Natural killer cell (primary cell): Measurements from ENCODE around the gene EGFL8. TPM values are rescaled to one million over a fixed set of nuclear protein-coding genes. Genes with fewer than 3 reads are reported as not detected.
A peak's percentile ranks its signal among the peaks of the same experiment; 100 is the strongest.

ENCODE experiments used
- ATAC-seq, 3 donors: fragments of 150-1000 bp in 2 of 3; fragments of 200-7000 bp in 1 of 3; cut with Tn5 transposase; 1 replicate in 1 of 3; 2 replicates in 2 of 3; pipeline ENCODE4 v1.10.0; 2021; ENCODE audit warnings: mild to moderate bottlenecking in 2 of 3, moderate library complexity in 2 of 3
- DNase-seq, 2 donors: peaks; one replicate each; pipeline versions ENCODE4 v3.0.0 to v3.0.0-alpha.2; 2013 to 2021; ENCODE audit warnings: mixed read lengths in 1 of 2
- H3K27ac ChIP-seq: one replicate; pipeline ENCODE4 v1.5.1; 2013; ENCODE audit warnings: mild to moderate bottlenecking, low read length
- H3K27me3 ChIP-seq: one replicate; pipeline ENCODE4 v1.6.1; 2013; ENCODE audit warnings: low read length; ENCODE audit not compliant: control insufficient read depth, insufficient read depth
- H3K36me3 ChIP-seq: one replicate; pipeline ENCODE4 v1.6.1; 2013; ENCODE audit warnings: low read length; ENCODE audit not compliant: control insufficient read depth, insufficient read depth
- H3K4me1 ChIP-seq: one replicate; pipeline ENCODE4 v1.6.1; 2013; ENCODE audit warnings: low read length; ENCODE audit not compliant: control insufficient read depth, insufficient read depth
- H3K4me3 ChIP-seq: one replicate; pipeline ENCODE4 v1.5.1; 2013; ENCODE audit warnings: low read length
- H3K9me3 ChIP-seq: one replicate; pipeline ENCODE4 v1.6.1; 2013; ENCODE audit warnings: low read length; ENCODE audit not compliant: control insufficient read depth, insufficient read depth
- H3K27ac Mint-ChIP-seq, 2 donors: one replicate each; pipeline ENCODE4 v1.8.0; 2022; ENCODE audit warnings: mild to moderate bottlenecking in 2 of 2, mixed read lengths in 2 of 2, moderate library complexity in 1 of 2
- H3K27me3 Mint-ChIP-seq, 2 donors: one replicate each; pipeline ENCODE4 v1.8.0; 2022; ENCODE audit warnings: low read depth in 2 of 2, mixed read lengths in 2 of 2
- H3K36me3 Mint-ChIP-seq: one replicate; pipeline ENCODE4 v1.8.0; 2022; ENCODE audit warnings: mixed read lengths
- H3K4me1 Mint-ChIP-seq, 2 donors: one replicate each; pipeline ENCODE4 v1.8.0; 2022; ENCODE audit warnings: mixed read lengths in 2 of 2
- H3K4me3 Mint-ChIP-seq: one replicate; pipeline ENCODE4 v1.8.0; 2022; ENCODE audit warnings: mild to moderate bottlenecking, moderate library complexity, mixed read lengths
- H3K9me3 Mint-ChIP-seq, 2 donors: one replicate each; pipeline ENCODE4 v1.8.0; 2022; ENCODE audit warnings: mixed read lengths in 2 of 2
- WGBS: methylation state at CpG from one replicate; pipeline ENCODE4 v1.1.7; 2013; ENCODE audit warnings: missing lambda C conversion rate; ENCODE audit not compliant: insufficient coverage; 5-methylcytosine and 5-hydroxymethylcytosine counted together
- intact Hi-C: fragments of 100-400 bp; cut with micrococcal nuclease; formaldehyde crosslinking; loops from one replicate; pipeline ENCODE4 v1.14.2; 2022
- total RNA-seq, 4 donors: library from RNA; stranded (reverse); fragments of 120-200 nt in 1 of 4; gene quantifications; one replicate each; pipeline versions ENCODE4 v1.2.3 to v1.2.4, GENCODE V29; 2013 to 2022
- TF ChIP-seq, protein P1 (sequence below): fragments of 200-600 bp; IDR thresholded peaks from one replicate; pipeline ENCODE4 v1.8.0; 2022; ENCODE audit warnings: antibody characterized with exemption

EGFL8 gene
- total RNA-seq, 3 donors from 2014 or later (not counting 1 experiment from before 2014, with no cell fraction given): 18.2 to 22.9 (median 20.1) TPM

DNA sequence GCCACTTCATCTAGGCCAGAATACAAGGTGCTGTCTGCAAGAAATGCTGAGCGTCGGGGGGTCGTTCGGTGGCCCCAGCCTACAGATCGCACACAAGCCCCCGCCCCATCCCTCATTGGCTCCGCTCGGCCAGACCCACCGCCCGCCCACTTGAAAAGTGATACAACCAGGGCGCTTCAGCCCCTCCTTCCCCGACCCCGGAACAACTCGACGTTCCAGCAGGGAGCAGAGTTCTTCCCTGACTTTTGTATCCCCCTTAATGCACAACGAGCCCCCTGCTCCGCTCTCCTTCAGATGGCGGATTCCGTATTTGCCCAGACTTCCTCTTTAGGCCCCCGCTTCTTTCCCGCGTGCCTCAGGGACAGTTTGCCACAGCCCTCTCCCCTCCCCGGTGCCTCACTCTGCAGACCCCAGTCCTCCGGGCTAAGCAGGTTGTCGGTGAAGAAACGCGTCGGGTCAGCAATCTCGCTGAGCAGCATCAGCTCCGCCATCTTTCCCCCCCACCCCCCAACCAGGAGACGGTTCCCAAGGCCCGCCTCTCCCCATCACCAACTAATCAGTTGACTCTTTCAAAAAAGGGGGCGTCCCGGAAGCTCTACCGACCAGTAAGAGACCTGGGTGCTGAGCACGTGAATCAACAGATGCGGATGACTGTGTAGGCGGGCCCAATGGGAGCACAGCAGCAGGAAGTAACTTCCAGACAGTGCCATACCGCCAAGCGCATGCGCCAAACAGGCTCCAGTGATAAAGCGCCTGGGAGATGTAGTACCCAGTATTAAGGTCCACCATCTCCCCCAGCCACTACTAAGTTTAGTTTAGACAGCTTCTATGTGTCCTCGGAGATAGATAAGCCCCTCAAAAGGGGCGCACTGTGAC is 36.4 kb upstream of the EGFL8 start, which contains the start of gene ATF6B:
TSS of gene ATF6B (minus strand) at position 530 of the 876 bp plus-strand sequence. CDS start at position 491, 39 bp downstream.
- peak; percentile 92 to 99 (median 96) for ATAC-seq
- intact Hi-C loops: loop anchor here (1.0 kb wide), 1 partner anchor 67 kb away; no protein-coding TSS in a partner anchor
- peak within 1 kb of the TSS; percentile 98 for H3K4me3 ChIP-seq
- H3K4me1 ChIP-seq: peaks cover 37% of the 10 kb centered on the region
- Mint-ChIP-seq H3K9me3 (no peaks in the 10 kb centered on the region), H3K4me3 (peak within 1 kb of the TSS; percentile 94), H3K27me3 (no peaks in the 10 kb centered on the region), H3K27ac (peak within 1 kb of the TSS; percentile 93 to 98), H3K36me3 (peaks cover 7% of the 10 kb centered on the region), H3K4me1 (peaks cover 51 to 56% of the 10 kb centered on the region in 2 donors)
- H3K27me3 ChIP-seq: no peaks in the 10 kb centered on the region
- H3K27ac ChIP-seq: peak within 1 kb of the TSS; percentile 85
- WGBS: under 1% methylated on average over 44 of the region's 44 CpGs
- TF ChIP-seq, protein P1, sequence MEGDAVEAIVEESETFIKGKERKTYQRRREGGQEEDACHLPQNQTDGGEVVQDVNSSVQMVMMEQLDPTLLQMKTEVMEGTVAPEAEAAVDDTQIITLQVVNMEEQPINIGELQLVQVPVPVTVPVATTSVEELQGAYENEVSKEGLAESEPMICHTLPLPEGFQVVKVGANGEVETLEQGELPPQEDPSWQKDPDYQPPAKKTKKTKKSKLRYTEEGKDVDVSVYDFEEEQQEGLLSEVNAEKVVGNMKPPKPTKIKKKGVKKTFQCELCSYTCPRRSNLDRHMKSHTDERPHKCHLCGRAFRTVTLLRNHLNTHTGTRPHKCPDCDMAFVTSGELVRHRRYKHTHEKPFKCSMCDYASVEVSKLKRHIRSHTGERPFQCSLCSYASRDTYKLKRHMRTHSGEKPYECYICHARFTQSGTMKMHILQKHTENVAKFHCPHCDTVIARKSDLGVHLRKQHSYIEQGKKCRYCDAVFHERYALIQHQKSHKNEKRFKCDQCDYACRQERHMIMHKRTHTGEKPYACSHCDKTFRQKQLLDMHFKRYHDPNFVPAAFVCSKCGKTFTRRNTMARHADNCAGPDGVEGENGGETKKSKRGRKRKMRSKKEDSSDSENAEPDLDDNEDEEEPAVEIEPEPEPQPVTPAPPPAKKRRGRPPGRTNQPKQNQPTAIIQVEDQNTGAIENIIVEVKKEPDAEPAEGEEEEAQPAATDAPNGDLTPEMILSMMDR: no peak
- no peaks in the 10 kb centered on the region for H3K9me3 ChIP-seq
- DNase-seq: peak; percentile 91 to 100
- H3K36me3 ChIP-seq: peaks cover 18% of the 10 kb centered on the region

DNA sequence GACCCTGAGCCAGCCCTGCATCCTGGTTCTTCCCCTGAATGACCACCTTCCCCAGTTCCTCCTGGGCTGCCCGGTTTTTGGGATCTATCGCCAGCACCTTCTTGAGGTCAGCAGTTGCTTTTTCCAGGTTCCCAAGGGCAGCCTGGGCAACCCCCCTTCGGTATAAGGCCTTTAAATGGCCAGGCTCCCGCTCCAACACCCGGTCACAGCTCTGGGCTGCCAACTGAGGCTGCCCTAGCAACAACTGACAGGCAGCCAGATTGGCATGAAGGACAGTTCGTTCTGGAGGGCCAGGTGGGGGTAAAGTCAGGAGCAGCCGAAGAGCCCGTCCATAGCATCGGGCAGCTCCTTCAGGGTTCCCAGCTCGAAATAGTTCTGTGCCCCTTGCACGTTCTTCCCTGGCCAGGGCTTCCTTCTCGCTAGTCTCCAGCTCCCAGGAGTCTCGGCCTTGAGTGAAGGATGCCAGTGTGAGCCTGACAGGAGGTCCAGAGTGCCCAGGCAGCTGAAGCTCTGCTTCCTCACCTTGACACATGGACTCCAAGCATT is 35.6 kb upstream of the EGFL8 start:
- no peak for ATAC-seq
- Histone ChIP-seq H3K9me3 (no peaks in the 10 kb centered on the region), H3K27me3 (no peaks in the 10 kb centered on the region), H3K36me3 (peaks cover 14% of the 10 kb centered on the region), H3K4me1 (peaks cover 37% of the 10 kb centered on the region), H3K4me3 (no peak overlapping the region), H3K27ac (peak overlapping the region; percentile 67)
- H3K27ac Mint-ChIP-seq: peak overlapping the region; percentile 93 to 98
- H3K27me3 Mint-ChIP-seq: peaks cover 0 to under 1% of the 10 kb centered on the region in 2 donors
- H3K36me3 Mint-ChIP-seq: peaks cover 7% of the 10 kb centered on the region
- H3K4me3 Mint-ChIP-seq: peak overlapping the region; percentile 94
- intact Hi-C loops: loop anchor here (1.0 kb wide), 1 partner anchor 66 kb away; no protein-coding TSS in a partner anchor
- no peaks in the 10 kb centered on the region for H3K9me3 Mint-ChIP-seq
- TF ChIP-seq, protein P1: no peak
- 93% methylated on average over 13 of the region's 13 CpGs for WGBS
- DNase-seq: no peak
- peaks cover 51 to 56% of the 10 kb centered on the region in 2 donors for H3K4me1 Mint-ChIP-seq

DNA sequence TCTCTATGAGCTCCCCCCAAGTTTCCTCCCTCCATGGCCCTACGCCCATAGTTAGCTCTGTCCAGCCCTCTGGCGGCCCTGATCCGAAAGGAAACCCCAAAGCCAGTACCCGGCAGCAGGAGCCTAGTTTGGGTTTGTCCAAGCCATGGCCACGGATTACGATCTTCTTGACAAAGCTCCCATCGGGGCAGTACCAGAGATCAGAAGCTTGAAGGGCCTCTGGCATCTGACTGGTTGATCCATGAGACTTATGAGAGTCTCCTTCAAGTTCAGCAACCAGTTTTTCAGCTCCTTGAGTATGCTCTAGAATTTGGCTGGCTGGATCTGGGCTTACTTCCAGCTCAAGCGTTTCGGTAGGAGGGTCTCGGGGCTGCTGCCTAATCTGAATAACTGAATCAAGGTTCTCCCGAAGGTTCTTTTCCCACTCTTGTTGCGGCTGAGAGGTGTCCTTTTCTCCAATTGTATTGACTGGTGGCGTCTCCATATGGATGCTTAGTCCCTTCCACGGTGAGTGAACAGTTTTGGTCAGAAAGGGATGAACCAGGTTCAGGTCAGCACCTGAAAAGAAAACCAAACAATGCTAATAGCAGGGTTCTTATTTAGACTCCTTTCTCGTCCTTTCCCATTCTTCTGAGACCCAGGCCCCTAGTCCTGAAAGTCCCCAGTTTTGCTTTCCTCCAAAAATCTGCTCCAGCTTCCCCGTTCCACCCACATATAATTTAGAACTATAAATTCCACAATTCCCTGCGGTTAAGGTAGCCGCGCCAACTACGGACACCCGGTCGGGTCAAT is 34.9 kb upstream of the EGFL8 start:
- 49% methylated on average over 22 of the region's 22 CpGs for WGBS
- peaks cover 45 to 51% of the 10 kb centered on the region in 2 donors for H3K4me1 Mint-ChIP-seq
- peak overlapping the region; percentile 94 for H3K4me3 Mint-ChIP-seq
- Histone ChIP-seq H3K9me3 (no peaks in the 10 kb centered on the region), H3K4me1 (peaks cover 37% of the 10 kb centered on the region), H3K27me3 (no peaks in the 10 kb centered on the region), H3K27ac (peak overlapping the region; percentile 80), H3K36me3 (peaks cover 8% of the 10 kb centered on the region), H3K4me3 (peak overlapping the region; percentile 75)
- TF ChIP-seq, protein P1: no peak
- ATAC-seq: no peak
- H3K27me3 Mint-ChIP-seq: peaks cover 0 to 2% of the 10 kb centered on the region in 2 donors
- H3K36me3 Mint-ChIP-seq: peaks cover 7% of the 10 kb centered on the region
- intact Hi-C loops: loop anchor here (1.0 to 2.0 kb wide), 3 partner anchors 19 to 48 kb away; partner anchors contain the start of gene PPT2
- H3K27ac Mint-ChIP-seq: peak overlapping the region; percentile 93 to 98
- H3K9me3 Mint-ChIP-seq: no peaks in the 10 kb centered on the region
- DNase-seq: no peak
